Measurements from ENCODE around the gene ORAI3. TPM values are rescaled to one million over a fixed set of nuclear protein-coding genes. Genes with fewer than 3 reads are reported as not detected.

ORAI3 gene
- total RNA-seq, 2 donors from 2014 or later: 19.0 to 35.7 TPM

- H3K27ac ChIP-seq: peak overlapping the region; percentile 83 to 84
- H3K27me3 ChIP-seq (replicated peaks; ENCODE audit: insufficient read depth): no peaks in the 10 kb centered on the region
- H3K4me1 ChIP-seq (ENCODE audit: control insufficient read depth in 1 of 2, low read depth in 2 of 2): peaks cover 5 to 23% of the 10 kb centered on the region in 2 donors
- H3K9me3 ChIP-seq: no peaks in the 10 kb centered on the region
- TF ChIP-seq CTCF (IDR thresholded peaks at IDR 0.05): no peak
- peak overlapping the region; percentile 70 for H3K4me3 ChIP-seq
- no peaks in the 10 kb centered on the region for H3K36me3 ChIP-seq
- DNase-seq (ENCODE audit: low spot score) (no peak), ATAC-seq (ENCODE audit: insufficient number of reproducible peaks, low FRiP score, low read depth) (no peak)
Observed at GRCh38 chr16:30921459-30921747, 27.5 kb upstream of the ORAI3 start.

GRCh38 chr16:30921748-30922419 is 27.0 kb upstream of the ORAI3 start:
- peak; percentile 85 for TF ChIP-seq CTCF (IDR thresholded peaks at IDR 0.05)
- DNase-seq (ENCODE audit: low spot score): peak; percentile 82
- Histone ChIP-seq H3K9me3 (no peaks in the 10 kb centered on the region), H3K27me3 (replicated peaks; ENCODE audit: insufficient read depth) (no peaks in the 10 kb centered on the region), H3K27ac (peak overlapping the region; percentile 83 to 84), H3K36me3 (no peaks in the 10 kb centered on the region), H3K4me3 (peak overlapping the region; percentile 70), H3K4me1 (ENCODE audit: control insufficient read depth in 1 of 2, low read depth in 2 of 2) (peaks cover 5 to 23% of the 10 kb centered on the region in 2 donors)
- peak; percentile 27 for ATAC-seq (ENCODE audit: insufficient number of reproducible peaks, low FRiP score, low read depth)

GRCh38 chr16:30922420-30922959 is 26.4 kb upstream of the ORAI3 start:
- ATAC-seq (ENCODE audit: insufficient number of reproducible peaks, low FRiP score, low read depth) (peak; percentile 72), DNase-seq (ENCODE audit: low spot score) (peak; percentile 99)
- Histone ChIP-seq H3K27me3 (replicated peaks; ENCODE audit: insufficient read depth) (no peaks in the 10 kb centered on the region), H3K4me1 (ENCODE audit: control insufficient read depth in 1 of 2, low read depth in 2 of 2) (peaks cover 5 to 27% of the 10 kb centered on the region in 2 donors), H3K9me3 (no peaks in the 10 kb centered on the region), H3K36me3 (no peaks in the 10 kb centered on the region), H3K27ac (peak overlapping the region; percentile 84 to 96), H3K4me3 (peak overlapping the region; percentile 70)
- no peak for TF ChIP-seq CTCF (IDR thresholded peaks at IDR 0.05)

- H3K4me1 ChIP-seq (ENCODE audit: control insufficient read depth in 1 of 2, low read depth in 2 of 2): peaks cover 5 to 30% of the 10 kb centered on the region in 2 donors
- peak; percentile 75 for ATAC-seq (ENCODE audit: insufficient number of reproducible peaks, low FRiP score, low read depth)
Observed at GRCh38 chr16:30922960-30923535, 25.8 kb upstream of the ORAI3 start.

More at GRCh38 chr16:30922960-30923535, 25.8 kb upstream of the ORAI3 start:
- Histone ChIP-seq H3K27ac (peak overlapping the region; percentile 84 to 96), H3K4me3 (peak overlapping the region; percentile 70), H3K27me3 (replicated peaks; ENCODE audit: insufficient read depth) (no peaks in the 10 kb centered on the region), H3K9me3 (no peaks in the 10 kb centered on the region), H3K36me3 (no peaks in the 10 kb centered on the region)
- no peak for TF ChIP-seq CTCF (IDR thresholded peaks at IDR 0.05)
- peak; percentile 100 for DNase-seq (ENCODE audit: low spot score)
